SK-N-SH (cell line): ENCODE results near the gene VPS50. TPM values are rescaled to one million over a fixed set of nuclear protein-coding genes. Genes with fewer than 3 reads are reported as not detected.

ENCODE experiments used
- CTCF ChIA-PET: fragments of 300-600, 350-600 bp; formaldehyde crosslinking; extraction: SDS; loops from one replicate; lab custom pipeline; 2021; lab: Yijun Ruan, JAX
- POLR2A ChIA-PET: fragments of 350-600 bp; sonication (Branson Sonifier 250); formaldehyde crosslinking; extraction: SDS; loops from one replicate; lab custom pipeline; 2020; ENCODE audit warnings: antibody characterized with exemption, inconsistent platforms; lab: Yijun Ruan, JAX
- DNase-seq: peaks from one replicate; pipeline ENCODE4 v3.0.0; 2012
- H2AFZ ChIP-seq: fragments of 200-600 bp; sonication (generic); 2 replicates; pipeline ENCODE4 v1.8.1; 2016; ENCODE audit warnings: antibody characterized with exemption, mild to moderate bottlenecking, low read depth
- H3F3A ChIP-seq: fragments of 200-600 bp; sonication (generic); replicated peaks from 2 replicates; pipeline ENCODE3; 2016; ENCODE audit warnings: antibody characterized with exemption, mild to moderate bottlenecking; ENCODE audit not compliant: insufficient read depth
- H3K27ac ChIP-seq, 2 experiments: fragments of 200-500 bp in 1 of 2; fragments of 200-600 bp in 1 of 2; sonication (Bioruptor generic) in 1 of 2; sonication (generic), shearing (Covaris generic) in 1 of 2; 2 replicates each; pipeline versions ENCODE4 v1.5.1 to v1.6.1; 2014 to 2016; ENCODE audit warnings: low read depth in 2 of 2, inconsistent platforms in 1 of 2, low read length in 1 of 2, mild to moderate bottlenecking in 1 of 2, mixed read lengths in 1 of 2
- H3K27me3 ChIP-seq: fragments of 200-600 bp; sonication (generic), shearing (Covaris generic); 2 replicates; pipeline ENCODE4 v1.6.1; 2016; ENCODE audit warnings: mixed run types; ENCODE audit not compliant: insufficient read depth
- H3K36me3 ChIP-seq, 2 experiments: fragments of 200-500 bp in 1 of 2; fragments of 200-600 bp in 1 of 2; sonication (Bioruptor generic) in 1 of 2; sonication (generic) in 1 of 2; replicated peaks in 1 of 2; 2 replicates each; pipeline versions ENCODE3 to v1.5.1; 2014 to 2016; ENCODE audit warnings: low read length in 1 of 2, mild to moderate bottlenecking in 1 of 2; ENCODE audit not compliant: insufficient read depth in 2 of 2, control insufficient read depth in 1 of 2
- H3K4me1 ChIP-seq, 2 experiments: fragments of 200-500 bp in 1 of 2; fragments of 200-600 bp in 1 of 2; sonication (Bioruptor generic) in 1 of 2; sonication (generic), shearing (Covaris generic) in 1 of 2; 2 replicates each; pipeline versions ENCODE4 v1.5.1 to v1.6.1; 2014 to 2016; ENCODE audit warnings: low read depth in 1 of 2, low read length in 1 of 2, mixed run types in 1 of 2; ENCODE audit not compliant: insufficient read depth in 2 of 2, control insufficient read depth in 1 of 2
- H3K4me2 ChIP-seq: fragments of 200-600 bp; sonication (generic), shearing (Covaris generic); 2 replicates; pipeline ENCODE4 v1.6.1; 2017; ENCODE audit warnings: mixed run types
- H3K4me3 ChIP-seq, 2 experiments: fragments of 200-500 bp in 1 of 2; fragments of 200-600 bp in 1 of 2; sonication (Bioruptor generic) in 1 of 2; sonication (generic), shearing (Covaris generic) in 1 of 2; 2 replicates each; pipeline versions ENCODE4 v1.5.1 to v1.8.1; 2014 to 2016; ENCODE audit warnings: low read depth in 2 of 2, inconsistent platforms in 1 of 2, low read length in 1 of 2, mild to moderate bottlenecking in 1 of 2, mixed read lengths in 1 of 2, moderate library complexity in 1 of 2
- H3K79me2 ChIP-seq: fragments of 200-600 bp; sonication (generic); 2 replicates; pipeline ENCODE4 v1.8.1; 2017; ENCODE audit warnings: mild to moderate bottlenecking; ENCODE audit not compliant: insufficient read depth
- H3K9ac ChIP-seq: fragments of 200-600 bp; sonication (generic); 2 replicates; pipeline ENCODE4 v1.6.1; 2017; ENCODE audit warnings: mixed run types
- H3K9me2 ChIP-seq: fragments of 200-600 bp; sonication (generic); 2 replicates; pipeline ENCODE4 v1.6.1; 2017; ENCODE audit warnings: mixed run types
- H3K9me3 ChIP-seq: fragments of 200-600 bp; sonication (generic); 2 replicates; pipeline ENCODE4 v1.6.1; 2017; ENCODE audit warnings: mixed run types, mild to moderate bottlenecking, moderate library complexity
- H4K20me1 ChIP-seq: fragments of 200-600 bp; sonication (generic); 2 replicates; pipeline ENCODE4 v1.6.1; 2017; ENCODE audit warnings: mild to moderate bottlenecking, mixed run types; ENCODE audit not compliant: insufficient read depth
- CHD2 ChIP-seq: fragments of 150-350 bp; IDR thresholded peaks from 2 replicates; pipeline ENCODE4 v1.6.1; 2018; ENCODE audit warnings: low read length; ENCODE audit not compliant: partially characterized antibody
- CTCF ChIP-seq: fragments of 200-600 bp; sonication (generic); IDR thresholded peaks from 2 replicates; pipeline ENCODE4 v1.6.1; 2017; ENCODE audit warnings: antibody characterized with exemption, mild to moderate bottlenecking, moderate library complexity
- EZH2phosphoT487 ChIP-seq: fragments of 200-600 bp; sonication (generic); IDR thresholded peaks from 2 replicates; pipeline ENCODE4 v1.6.1; 2017; ENCODE audit warnings: low read depth, mixed run types, mild to moderate bottlenecking, antibody characterized with exemption, moderate library complexity, borderline replicate concordance
- FOXJ3 ChIP-seq: sonication (generic); formaldehyde crosslinking; IDR thresholded peaks from 2 replicates; pipeline ENCODE4 v1.5.1; 2020; ENCODE audit warnings: mild to moderate bottlenecking, missing genetic modification reagents
- GATA2 ChIP-seq: sonication (generic); formaldehyde crosslinking; IDR thresholded peaks from 2 replicates; pipeline ENCODE4 v1.5.0; 2020; ENCODE audit warnings: mild to moderate bottlenecking, missing genetic modification reagents
- JUND ChIP-seq: IDR thresholded peaks from 2 replicates; pipeline ENCODE4 v1.4.0; 2012
- MEF2A ChIP-seq: IDR thresholded peaks from 2 replicates; pipeline ENCODE4 v1.4.0; 2012; ENCODE audit warnings: low read depth, borderline replicate concordance
- MXI1 ChIP-seq: IDR thresholded peaks from 2 replicates; pipeline ENCODE4 v1.6.1; 2012; ENCODE audit warnings: mild to moderate bottlenecking, low read depth, low read length, improper control_type of control experiment
- NFIC ChIP-seq: IDR thresholded peaks from 2 replicates; pipeline ENCODE4 v1.4.0; 2012; ENCODE audit warnings: borderline replicate concordance
- NRF1 ChIP-seq: IDR thresholded peaks from 2 replicates; pipeline ENCODE4 v1.6.1; 2012; ENCODE audit warnings: low read depth, mild to moderate bottlenecking, low read length
- PBX3 ChIP-seq: IDR thresholded peaks from 2 replicates; pipeline ENCODE4; 2012
- POLR2AphosphoS5 ChIP-seq: IDR thresholded peaks from 2 replicates; pipeline ENCODE4 v1.6.1; 2012; ENCODE audit warnings: low read depth, low read length
- RCOR1 ChIP-seq: fragments of 150-350 bp; IDR thresholded peaks from 2 replicates; pipeline ENCODE4 v1.6.1; 2017; ENCODE audit warnings: antibody characterized with exemption, low read length
- RFX5 ChIP-seq: IDR thresholded peaks from 2 replicates; pipeline ENCODE4 v1.6.1; 2012; ENCODE audit warnings: mild to moderate bottlenecking, improper control_type of control experiment, low read length
- RXRA ChIP-seq: IDR thresholded peaks from 2 replicates; pipeline ENCODE4 v1.4.0; 2012; ENCODE audit warnings: low read depth, mild to moderate bottlenecking, borderline replicate concordance
- SIN3A ChIP-seq: IDR thresholded peaks from 2 replicates; pipeline ENCODE4 v1.6.1; 2012; ENCODE audit warnings: low read depth, mild to moderate bottlenecking, low read length, moderate library complexity, borderline replicate concordance
- SMC3 ChIP-seq: IDR thresholded peaks from 2 replicates; pipeline ENCODE4 v1.6.1; 2012; ENCODE audit warnings: low read depth, low read length, improper control_type of control experiment
- TAF1 ChIP-seq: IDR thresholded peaks from 2 replicates; pipeline ENCODE4 v1.6.1; 2012; ENCODE audit warnings: low read depth, mild to moderate bottlenecking, low read length, moderate library complexity, borderline replicate concordance
- TEAD4 ChIP-seq: IDR thresholded peaks from 2 replicates; pipeline ENCODE4 v1.4.0; 2012; ENCODE audit warnings: mild to moderate bottlenecking, borderline replicate concordance; ENCODE audit not compliant: insufficient read depth
- USF1 ChIP-seq: IDR thresholded peaks from 2 replicates; pipeline ENCODE4 v1.4.0; 2012; ENCODE audit warnings: low read depth, borderline replicate concordance
- USF2 ChIP-seq: fragments of 150-350 bp; IDR thresholded peaks from 2 replicates; pipeline ENCODE4 v1.6.1; 2017; ENCODE audit warnings: antibody characterized with exemption, low read length, low read depth, borderline replicate concordance
- ZBTB33 ChIP-seq: IDR thresholded peaks from 2 replicates; pipeline ENCODE4 v1.4.0; 2012; ENCODE audit warnings: low read depth, borderline replicate concordance
- WGBS: methylation state at CpG from one replicate; pipeline ENCODE4 v1.1.6; 2017; ENCODE audit warnings: low lambda C conversion rate; 5-methylcytosine and 5-hydroxymethylcytosine counted together
- polyA plus RNA-seq, 3 experiments: library from polyadenylated mRNA; depleted of rRNA; stranded (reverse); fragments of >200 nt; gene quantifications; 2 replicates each; pipeline ENCODE4 v1.2.3, GENCODE V29; 2012

Gene VPS50
- polyA plus RNA-seq, 1 of the 3 experiments (the other 2 are of a cell fraction), result 9.1 TPM

- Histone ChIP-seq H3K9me3 (no peaks in the 10 kb centered on the region), H3K9ac (no peak overlapping the region), H3K27me3 (no peaks in the 10 kb centered on the region), H3F3A (no peaks in the 10 kb centered on the region), H3K4me3 (no peak overlapping the region), H3K4me2 (no peak overlapping the region), H3K9me2 (no peaks in the 10 kb centered on the region), H3K4me1 (no peaks in the 10 kb centered on the region; a peak in 1 of 4 replicates), H3K79me2 (no peaks in the 10 kb centered on the region), H3K27ac (no peak overlapping the region), H3K36me3 (peaks cover 38 to 62% of the 10 kb centered on the region in 2 experiments), H2AFZ (no peak overlapping the region), H4K20me1 (no peaks in the 10 kb centered on the region)
- WGBS, result 90% methylated on average over 1 of the region's 1 CpG
- TF ChIP-seq NFIC (no peak), SIN3A (no peak), EZH2phosphoT487 (no peak), CTCF (no peak)
- DNase-seq, result no peak
- CTCF ChIA-PET, result interaction anchor here (1.8 kb wide), 1 partner anchor 19 kb away, joined by 4 read pairs; no protein-coding TSS in a partner anchor
- POLR2A ChIA-PET, result no interaction called here
These were observed 75.8 kb downstream of the VPS50 start for GRCh38 chr7:93307943-93308342.

- H3K27me3 ChIP-seq, result no peaks in the 10 kb centered on the region
- no peaks in the 10 kb centered on the region for H3K79me2 ChIP-seq
- peaks cover 2% of the 10 kb centered on the region for H3F3A ChIP-seq
- no peaks in the 10 kb centered on the region for H3K9me2 ChIP-seq
- ChIA-PET POLR2A (no interaction called here), CTCF (interaction anchor here (1.1 kb wide), 1 partner anchor 18 kb away, joined by 3 read pairs; no protein-coding TSS in a partner anchor)
- no peak overlapping the region for H3K4me2 ChIP-seq
- H3K4me1 ChIP-seq, result no peaks in the 10 kb centered on the region; a peak in 1 of 4 replicates
- H4K20me1 ChIP-seq, result no peaks in the 10 kb centered on the region
- DNase-seq, result no peak
- H3K4me3 ChIP-seq, result no peak overlapping the region
- H3K9ac ChIP-seq, result no peak overlapping the region
- H2AFZ ChIP-seq, result no peak overlapping the region
- no peak overlapping the region for H3K27ac ChIP-seq
- 89% methylated on average over 4 of the region's 4 CpGs for WGBS
- H3K9me3 ChIP-seq, result no peaks in the 10 kb centered on the region
- peaks cover 34 to 61% of the 10 kb centered on the region in 2 experiments for H3K36me3 ChIP-seq
- TF ChIP-seq USF2, result no peak
- TF ChIP-seq CHD2, result no peak
- no peak for TF ChIP-seq TEAD4
- no peak for TF ChIP-seq MXI1
- TF ChIP-seq USF1, result no peak
- TF ChIP-seq PBX3, result no peak
- TF ChIP-seq RXRA, result no peak
- TF ChIP-seq RCOR1, result no peak
- TF ChIP-seq NRF1, result no peak
- no peak for TF ChIP-seq POLR2AphosphoS5
- no peak for TF ChIP-seq TAF1
- no peak for TF ChIP-seq SMC3
- no peak for TF ChIP-seq ZBTB33
- TF ChIP-seq MEF2A, result 0 out of 2 replicates have a peak, but pooled peaks have one; percentile 16
- no peak for TF ChIP-seq RFX5
- TF ChIP-seq FOXJ3 (CRISPR knock-in tag), result no peak
- no peak for TF ChIP-seq GATA2
- peak; percentile 30; the same call in 1 of the 2 replicates for TF ChIP-seq JUND
These were observed 78.2 kb downstream of the VPS50 start for GRCh38 chr7:93310346-93310745.
